Activated CD8-positive, alpha-beta memory T cell treated with anti-CD3 and anti-CD28 coated beads for 4 hours (primary cell): ENCODE results near the gene CD79A.

Experiments
- DNase-seq, 2 donors: peaks; one replicate each; pipeline ENCODE4 v3.0.0-alpha.2; 2020; ENCODE audit warnings: low read depth in 2 of 2

Gene CD79A

DNA sequence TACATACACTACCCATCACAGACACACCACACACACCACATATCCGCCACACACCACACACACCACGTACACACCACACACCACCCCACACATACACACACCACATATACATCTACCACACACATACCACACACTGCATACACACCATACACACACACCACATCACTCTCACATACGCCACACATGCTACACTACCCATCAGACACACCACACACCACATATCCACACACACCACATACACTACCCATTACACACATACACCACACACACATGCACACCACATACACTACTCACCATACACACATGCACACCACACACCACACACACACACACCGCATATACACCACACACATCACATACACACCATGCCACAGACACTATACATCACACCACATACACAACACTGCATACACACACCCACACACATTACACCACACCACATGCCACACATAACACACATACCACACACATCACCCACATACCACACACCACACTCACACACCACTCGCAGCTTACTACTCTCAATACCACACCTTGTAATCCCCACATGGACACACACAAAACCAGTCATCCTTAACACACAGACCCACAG lies 41.7 kb downstream of the CD79A start:
- DNase-seq = no peak

DNA sequence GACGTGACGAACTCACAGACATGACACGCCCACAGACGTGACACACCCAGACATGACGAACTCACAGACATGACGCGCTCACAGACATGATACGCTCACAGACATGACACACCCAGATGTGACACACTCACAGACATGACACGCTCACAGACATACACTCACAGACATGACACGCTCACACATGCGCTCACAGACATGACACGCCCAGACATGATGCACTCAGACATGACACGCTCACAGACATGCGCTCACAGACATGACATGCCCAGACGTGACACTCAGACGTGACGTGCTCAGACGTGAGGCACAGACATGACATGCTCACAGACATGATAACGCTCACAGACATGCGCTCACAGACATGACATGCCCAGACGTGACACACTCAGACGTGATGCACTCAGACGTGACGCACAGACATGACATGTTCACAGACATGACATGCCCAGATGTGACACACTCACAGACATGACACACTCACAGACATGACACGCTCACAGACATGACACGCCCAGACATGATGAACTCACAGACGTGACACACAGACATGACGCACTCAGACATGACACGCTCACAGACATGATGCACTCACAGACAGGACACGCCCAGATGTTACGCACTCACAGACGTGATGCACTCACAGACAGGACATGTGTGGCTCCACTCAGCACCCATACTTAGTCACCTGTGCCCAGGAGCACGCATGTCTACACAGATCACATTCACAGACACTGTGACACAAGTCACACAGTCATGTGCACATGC lies 43.1 kb downstream of the CD79A start:
- no peak for DNase-seq

DNA sequence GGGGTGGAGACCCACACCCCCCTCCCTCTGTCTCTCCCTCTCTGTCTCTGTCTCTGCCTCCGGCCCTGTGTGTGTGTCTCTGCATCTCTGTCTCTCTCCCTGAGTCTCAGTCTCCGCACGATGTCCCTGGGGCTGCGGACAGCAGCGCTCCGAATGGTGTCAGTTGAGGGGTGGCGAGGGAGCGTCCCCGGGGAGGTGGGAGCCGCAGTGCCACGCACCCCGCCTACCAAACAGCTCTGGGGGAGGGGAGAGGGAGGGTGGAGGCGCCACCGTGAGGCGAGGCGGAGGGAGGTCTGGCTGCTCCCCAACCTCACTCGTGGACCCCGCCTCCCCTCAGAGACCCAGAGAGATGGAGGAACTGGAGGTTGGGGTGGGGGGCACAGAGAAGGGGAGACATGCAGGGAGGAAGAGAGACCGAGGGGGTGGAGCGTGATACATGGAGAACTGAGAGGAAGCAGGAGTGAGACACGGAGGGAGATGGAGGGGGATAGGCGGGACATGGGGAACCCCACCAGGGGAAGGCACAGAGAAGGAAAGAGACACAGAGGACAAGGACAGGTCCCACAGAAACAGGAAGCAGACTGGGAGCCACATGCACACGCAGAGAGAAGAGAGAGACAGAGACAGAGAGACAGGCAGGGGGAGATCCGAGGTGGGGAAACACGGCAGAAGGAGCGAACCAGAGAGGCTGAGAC lies 44.0 kb downstream of the CD79A start:
- DNase-seq = no peak

DNA sequence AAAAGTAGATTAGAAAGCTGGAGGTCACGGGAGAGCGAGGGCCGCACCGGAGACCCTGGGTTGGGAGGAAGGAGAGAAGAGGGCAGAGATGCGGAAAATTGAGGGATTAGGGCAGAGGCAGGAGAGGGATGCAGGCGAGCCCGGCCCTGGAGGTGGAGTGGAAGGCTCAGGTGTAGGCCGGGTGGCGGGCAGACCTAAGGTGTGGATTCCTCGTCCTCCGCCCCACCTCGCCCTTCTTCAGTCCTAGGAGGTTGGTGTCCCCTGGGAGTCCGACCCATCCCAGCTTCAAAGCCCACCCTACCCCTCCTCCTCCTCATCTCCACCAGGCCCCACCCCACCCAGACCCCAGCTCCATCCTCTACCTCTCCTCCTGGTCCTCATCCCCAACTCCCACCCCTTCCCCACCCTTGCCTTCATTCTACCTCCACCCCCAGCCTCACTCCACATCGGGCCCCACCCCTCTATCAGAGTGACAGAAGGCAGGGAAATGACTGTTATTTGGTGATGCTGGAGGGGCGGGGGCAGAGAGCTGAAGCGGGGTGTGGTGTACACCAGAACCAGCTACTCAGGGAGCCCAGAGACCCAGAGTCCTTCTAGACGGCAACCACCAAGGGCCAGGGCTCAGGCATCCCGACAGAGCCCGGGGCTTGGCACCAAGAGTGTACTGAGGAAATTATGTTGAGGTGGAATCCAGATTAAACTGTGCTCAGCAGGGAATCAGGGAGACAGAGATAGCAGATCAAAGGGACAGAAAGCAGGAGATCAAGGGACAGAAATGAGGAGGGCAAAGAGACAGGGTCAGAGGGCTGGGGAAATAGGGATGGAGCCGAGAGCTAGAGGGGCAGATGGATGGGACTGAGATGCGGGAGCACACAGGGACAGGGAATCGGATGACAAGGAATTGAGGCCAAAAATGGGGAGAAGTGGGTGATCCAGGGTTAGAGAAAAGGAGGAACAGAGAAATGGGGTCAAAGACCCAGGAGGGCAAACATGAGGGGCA lies 44.8 kb downstream of the CD79A start:
- DNase-seq = no peak

DNA sequence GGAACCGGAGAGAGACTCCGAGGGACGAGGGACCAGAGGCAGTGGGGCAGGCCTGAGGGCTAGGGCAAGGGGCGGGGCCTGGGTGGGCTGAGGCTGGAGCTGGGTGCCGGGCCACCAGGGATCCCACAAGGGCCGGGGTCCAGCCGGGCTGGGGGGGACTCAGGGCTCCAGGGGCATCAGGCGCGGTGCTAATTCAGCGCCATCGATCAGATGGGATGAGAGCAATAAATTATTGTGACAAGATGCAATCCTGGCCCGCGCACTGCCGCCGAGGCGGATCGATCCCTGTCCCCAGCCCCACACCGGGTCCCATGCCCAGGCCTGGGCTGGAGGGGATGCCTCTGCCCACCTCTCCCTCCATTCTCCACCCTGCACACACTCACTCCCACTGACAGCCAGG lies 45.5 kb downstream of the CD79A start:
- DNase-seq = no peak

DNA sequence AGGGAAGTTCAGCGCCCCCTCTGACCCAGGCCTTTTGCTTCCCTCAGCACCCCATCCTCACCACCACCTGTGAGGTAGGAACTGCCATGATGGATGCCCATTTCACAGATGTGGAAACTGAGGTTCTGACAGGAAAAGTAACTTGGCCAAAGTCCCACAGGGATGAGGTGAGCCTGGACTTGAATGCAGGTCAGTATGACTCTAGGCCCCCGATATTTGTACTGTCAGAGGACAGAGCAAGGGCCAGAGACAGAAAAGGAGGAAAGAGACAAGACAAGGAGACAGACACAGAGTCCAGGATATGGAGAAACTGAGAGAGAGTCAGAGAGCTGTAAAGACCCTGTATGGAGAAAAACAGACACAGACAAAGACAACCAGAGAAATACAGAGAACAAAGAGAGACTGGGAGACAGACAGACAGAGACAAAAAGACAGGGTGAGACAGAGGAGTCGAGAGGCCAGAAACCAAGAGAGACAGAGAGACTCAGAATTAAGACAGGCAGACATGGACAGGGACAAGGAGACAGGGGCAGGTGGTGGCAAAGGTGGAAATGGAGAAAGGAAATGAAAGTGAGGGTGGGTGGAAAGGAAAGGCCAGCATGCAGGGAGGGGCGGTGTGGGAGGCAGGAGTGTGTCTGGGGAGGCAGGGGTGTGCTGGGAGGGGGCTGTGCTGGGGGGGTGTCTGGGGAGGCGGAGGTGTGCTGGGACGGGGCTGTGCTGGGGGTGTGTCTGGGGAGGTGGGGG lies 46.1 kb downstream of the CD79A start:
- no peak for DNase-seq

- no peak for DNase-seq
Observed at GRCh38 chr19:41924151-41925145, 47.4 kb downstream of the CD79A start.

- no peak for DNase-seq
Observed at GRCh38 chr19:41925208-41926003, 48.3 kb downstream of the CD79A start.

GRCh38 chr19:41926028-41926762 lies 49.1 kb downstream of the CD79A start:
- DNase-seq = no peak

GRCh38 chr19:41926763-41927496 lies 49.9 kb downstream of the CD79A start:
- DNase-seq = no peak

DNA sequence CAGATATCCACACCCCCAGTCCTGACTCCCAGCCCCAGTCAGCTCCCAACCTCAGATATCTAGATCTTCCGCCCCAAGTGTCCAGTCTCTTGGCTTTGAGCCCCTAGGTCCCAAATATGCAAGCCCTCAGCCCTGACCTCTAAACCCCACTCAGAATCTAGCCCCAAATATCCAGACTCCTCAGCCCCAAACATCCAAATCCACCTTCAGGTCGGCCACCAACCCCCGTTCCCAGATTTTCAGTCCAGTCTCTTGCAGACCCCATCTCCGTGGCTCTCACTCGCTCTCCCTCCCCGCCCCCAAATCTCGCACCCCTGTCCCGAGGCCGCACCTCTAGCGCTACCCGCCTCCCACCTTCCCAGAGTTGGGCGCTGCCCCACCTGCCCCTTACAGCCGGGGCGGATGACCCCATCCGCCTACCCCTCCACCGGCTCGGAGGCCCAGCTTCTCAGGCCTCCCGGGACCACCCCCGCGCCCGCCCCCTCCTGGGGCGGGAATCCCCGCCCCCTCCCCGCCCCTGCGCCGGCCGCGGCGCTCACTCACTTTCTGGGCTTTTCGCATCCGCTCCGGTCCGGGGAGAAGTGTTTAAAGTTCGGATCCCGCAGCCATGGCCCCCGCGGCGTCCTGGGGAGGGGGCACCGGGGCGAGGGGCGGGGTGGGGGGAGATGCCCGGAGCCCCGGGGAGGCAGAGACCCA lies 50.6 kb downstream of the CD79A start:
- no peak for DNase-seq

GRCh38 chr19:41928221-41928683 lies 51.2 kb downstream of the CD79A start, which contains the start of gene ERFL:
Gene ERFL, minus strand, starts transcription at chr19:41928449. Its CDS starts 15,530 bp downstream, at chr19:41912919.
- DNase-seq = no peak

- no peak for DNase-seq
Observed at GRCh38 chr19:41928754-41929535, 51.9 kb downstream of the CD79A start.

- no peak for DNase-seq
Observed at GRCh38 chr19:41929536-41930071, 52.5 kb downstream of the CD79A start.

DNA sequence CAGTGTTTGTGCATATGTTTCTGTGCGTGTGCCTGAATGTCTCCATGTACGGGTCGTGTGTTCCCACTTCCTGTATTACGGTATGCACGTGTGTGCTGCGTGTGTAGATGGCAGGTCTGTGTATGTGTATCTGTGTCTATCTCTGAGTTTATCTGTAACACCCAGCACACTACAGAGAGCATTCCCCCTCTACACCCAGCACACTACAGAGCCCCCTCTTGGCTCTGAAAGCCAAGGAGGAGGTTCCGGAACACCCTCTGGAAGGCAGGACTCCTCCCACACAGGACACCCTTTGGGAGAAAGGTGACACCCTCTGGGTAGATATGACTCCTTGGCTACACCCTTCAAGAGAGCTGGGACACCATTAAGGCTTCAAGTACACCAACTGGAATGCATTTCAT lies 53.2 kb downstream of the CD79A start:
- no peak for DNase-seq
